GM18498 (cell line): ENCODE data around the gene HACD2.
A peak's percentile ranks its signal among the peaks of the same experiment; 100 is the strongest.

Experiments used
- ATAC-seq: cut with Tn5 transposase; IDR thresholded peaks from one replicate; pipeline ENCODE4 v1.9.1; 2021; ENCODE audit warnings: mild to moderate bottlenecking, moderate library complexity; ENCODE audit not compliant: unreplicated experiment

Gene HACD2

GRCh38 chr3:123584988-123585937 lies at the start of gene HACD2:
Gene HACD2 (minus strand): TSS chr3:123585053. CDS start chr3:123585027, 26 bp downstream.
- peak; percentile 93 for ATAC-seq

GRCh38 chr3:123634149-123635051 lies 49.5 kb upstream of the HACD2 start:
- no peak for ATAC-seq

GRCh38 chr3:123633530-123633929 lies 48.7 kb upstream of the HACD2 start:
- no peak for ATAC-seq

DNA sequence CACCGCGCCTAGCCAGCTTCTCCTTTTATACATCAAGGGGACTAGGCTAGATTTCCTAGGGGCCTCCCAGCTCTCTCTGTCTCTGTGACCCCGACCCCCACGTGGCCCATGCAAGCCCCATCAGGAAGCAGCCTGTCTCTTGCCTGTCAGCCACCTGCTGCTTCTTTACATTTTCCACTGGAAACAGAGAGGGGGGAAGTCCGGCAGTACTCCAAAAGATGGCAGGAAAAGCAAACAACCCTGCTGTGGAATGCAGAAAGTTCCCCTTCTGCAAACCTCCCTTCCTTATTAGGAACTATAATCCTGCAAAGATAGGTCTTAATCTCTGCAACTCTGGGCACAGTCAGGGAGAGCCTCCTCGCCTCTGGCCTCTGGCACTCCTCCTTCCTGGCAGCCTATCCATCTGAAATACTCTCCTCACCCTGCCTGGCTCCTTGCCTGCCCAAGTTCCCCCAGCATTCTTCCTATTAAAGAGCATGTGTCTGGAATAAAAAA lies 47.4 kb upstream of the HACD2 start:
- no peak for ATAC-seq

- no peak for ATAC-seq
Observed at GRCh38 chr3:123629747-123630047, 44.8 kb upstream of the HACD2 start.

GRCh38 chr3:123628996-123629746 lies 44.3 kb upstream of the HACD2 start:
- no peak for ATAC-seq

GRCh38 chr3:123627673-123628670 lies 43.1 kb upstream of the HACD2 start:
- ATAC-seq, result no peak

DNA sequence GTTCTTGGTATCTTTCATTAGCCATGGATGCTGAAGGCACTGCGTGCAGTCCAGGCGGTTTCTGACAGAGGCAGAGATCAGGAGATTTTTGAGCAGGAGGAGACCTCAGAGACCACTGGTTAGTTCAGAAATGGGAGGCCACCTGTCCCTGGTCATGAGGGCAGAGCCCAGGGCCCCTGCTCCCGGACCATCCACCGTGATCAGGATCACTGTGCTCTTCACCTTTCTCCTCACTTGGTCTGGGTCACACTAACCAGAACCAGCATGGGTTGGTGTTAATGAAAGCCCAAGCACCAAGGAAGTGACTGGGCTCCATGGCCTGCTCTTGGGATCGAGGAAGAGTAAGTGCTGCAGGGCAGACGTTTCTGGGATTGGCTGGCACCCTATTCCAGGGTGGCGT lies 42.0 kb upstream of the HACD2 start:
- ATAC-seq, result no peak

DNA sequence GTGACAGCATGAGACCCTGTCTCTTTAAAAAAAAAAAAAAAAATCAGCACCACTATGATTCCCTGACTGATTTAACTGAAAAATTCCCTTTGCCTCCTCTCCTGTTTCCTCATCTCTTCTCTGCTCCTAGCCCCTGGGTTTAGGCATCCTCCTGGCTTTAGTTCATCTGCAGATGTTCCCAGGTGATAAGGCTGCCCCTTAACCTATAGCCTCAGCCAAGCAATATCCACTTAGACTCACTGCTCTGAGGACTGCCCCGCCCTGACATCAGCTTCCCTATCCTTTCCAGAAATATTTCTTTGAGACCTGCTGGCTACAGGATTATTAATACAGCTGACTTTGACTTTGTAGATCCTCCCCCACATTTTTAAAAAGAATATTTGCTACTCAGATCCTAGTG lies 39.4 kb upstream of the HACD2 start:
- ATAC-seq, result no peak

- no peak for ATAC-seq
Observed at GRCh38 chr3:123623346-123623880, 38.6 kb upstream of the HACD2 start.

DNA sequence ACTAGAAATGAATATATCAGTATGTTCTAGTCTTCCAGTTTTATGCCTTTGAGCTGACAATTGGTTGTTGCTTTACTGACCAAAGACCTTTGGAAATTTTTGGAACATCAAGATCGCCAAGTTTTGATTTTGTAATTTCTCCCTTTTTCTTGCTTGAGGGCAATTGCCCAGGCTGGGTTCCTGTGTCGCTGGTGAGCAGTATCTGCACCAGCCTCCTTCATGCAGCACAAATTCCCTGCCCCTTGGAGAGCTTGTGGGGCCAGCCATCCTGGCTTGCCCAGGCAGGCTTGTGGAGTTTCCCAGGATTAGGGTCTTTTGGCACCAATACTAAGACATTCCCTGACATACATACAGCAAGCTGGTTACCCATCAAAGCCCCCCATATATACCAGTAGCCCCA lies 37.9 kb upstream of the HACD2 start:
- no peak for ATAC-seq

DNA sequence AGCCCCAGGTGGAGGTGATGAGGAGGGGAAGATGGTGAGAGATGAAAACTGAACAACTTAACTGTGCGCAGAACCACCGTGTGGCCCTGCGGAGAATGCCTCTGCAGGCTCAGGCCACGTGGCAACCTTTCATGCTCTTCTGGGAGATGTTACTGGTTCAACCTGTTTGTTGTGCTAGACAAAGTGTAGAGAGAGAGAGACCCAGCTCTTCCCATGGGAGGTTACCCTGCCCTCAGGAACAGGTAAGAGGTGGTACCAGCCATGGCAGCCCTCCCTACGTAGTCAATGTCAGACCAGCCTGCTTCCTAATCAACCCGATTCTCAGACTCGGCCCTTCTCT lies 37.0 kb upstream of the HACD2 start:
- no peak for ATAC-seq

GRCh38 chr3:123621186-123621849 lies 36.5 kb upstream of the HACD2 start:
- ATAC-seq, result no peak

DNA sequence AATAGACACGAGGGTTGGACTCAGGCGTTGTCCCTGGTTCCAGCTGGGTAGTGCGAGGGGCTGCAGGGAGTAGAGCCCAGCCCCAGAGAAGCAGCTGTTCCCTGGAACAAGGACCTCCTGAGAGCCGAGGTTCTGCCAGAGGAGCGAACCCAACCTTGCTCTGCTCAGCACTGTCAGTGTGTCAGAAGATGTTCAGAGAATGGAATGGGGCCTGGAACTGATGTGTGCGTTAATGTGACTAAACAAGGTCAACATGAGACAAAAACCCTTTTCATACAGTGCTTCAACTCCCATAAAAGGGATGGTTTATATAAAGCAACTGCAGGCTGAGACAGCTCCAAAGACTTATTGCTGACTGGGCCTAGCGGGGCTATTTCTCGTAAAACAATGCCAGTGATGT lies 35.5 kb upstream of the HACD2 start:
- ATAC-seq, result no peak

DNA sequence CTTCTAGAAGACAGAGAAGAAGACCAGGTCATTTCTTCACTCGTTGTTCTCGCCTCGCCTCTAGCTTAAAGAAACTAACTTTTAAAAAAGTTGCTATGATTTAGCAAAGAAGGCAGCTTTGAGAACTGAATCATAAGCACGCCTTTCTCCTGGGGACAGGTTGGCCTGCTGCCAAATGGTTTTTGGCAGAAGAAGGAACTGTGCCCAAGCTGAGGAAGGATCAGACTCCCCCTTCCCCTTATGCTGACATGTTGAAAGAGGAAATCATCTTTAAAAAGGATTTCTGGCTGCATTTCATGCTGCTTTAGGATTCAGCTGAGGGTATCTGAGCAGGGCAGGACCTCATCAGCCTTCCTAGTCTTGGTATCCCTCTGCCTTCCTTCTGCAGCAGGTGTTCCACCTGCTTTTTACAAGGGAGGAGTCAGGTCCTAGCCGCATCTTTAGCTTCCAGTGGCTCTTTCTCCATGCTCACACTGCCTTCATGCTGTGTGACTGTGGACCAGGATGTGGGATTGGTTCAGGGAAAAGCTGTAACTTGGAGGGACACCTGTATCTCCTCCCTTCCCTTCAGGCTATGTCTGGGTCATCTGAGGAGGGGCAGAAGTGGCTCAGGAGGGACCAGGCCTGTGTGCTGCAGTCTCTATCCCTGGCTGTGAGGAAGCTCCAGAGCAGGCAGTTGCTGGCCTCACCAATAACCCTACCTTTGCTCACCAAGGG lies 34.1 kb upstream of the HACD2 start:
- ATAC-seq, result no peak

DNA sequence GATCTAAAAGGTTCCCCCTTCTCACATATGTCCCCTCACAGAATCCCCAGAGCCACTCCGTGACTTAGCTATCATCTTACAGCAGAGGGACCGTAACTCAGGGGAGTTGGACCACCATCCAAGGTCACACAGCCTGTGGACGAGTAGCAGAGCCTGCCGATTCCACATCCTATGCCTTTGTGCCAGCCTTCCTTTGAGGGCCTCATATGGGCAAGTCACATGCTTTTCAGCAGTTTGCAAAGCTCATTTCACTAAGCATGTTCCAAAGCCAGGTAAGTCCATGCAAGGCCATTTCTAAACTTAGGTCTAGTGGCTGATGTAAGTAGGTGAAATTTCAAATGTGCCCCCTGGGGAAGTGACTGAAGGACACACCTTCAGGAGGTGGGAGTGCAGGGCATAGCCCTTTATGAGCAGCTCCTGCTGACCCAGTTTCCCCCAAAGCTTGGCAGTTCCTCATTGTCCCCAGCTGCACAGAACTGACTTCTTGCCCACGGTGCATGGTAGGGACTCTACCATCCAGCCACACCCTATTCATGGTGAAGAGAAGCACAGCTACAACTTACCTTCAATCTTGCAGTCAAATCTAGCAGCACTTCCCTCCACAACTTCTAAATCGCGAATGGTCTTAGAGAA lies 33.3 kb upstream of the HACD2 start:
- ATAC-seq, result no peak

DNA sequence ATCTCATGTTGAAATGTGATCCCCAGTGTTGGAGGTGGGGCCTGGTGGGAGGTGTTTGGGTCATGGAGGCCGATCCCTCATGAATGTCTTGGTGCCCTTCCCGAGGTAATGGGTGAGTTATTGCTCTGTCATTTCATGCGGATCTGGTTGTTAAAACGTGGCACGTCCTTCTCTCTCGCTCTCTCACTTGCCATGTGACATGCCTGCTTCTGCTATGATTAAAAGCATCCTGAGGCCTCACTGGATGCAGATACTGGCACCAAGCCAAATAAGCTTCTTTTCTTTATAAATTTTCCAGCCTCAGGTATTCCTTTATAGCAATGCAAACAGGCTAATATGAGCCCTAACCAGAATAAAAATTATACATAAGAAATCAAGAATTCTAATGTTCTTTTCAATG lies 31.7 kb upstream of the HACD2 start:
- ATAC-seq, result no peak

- no peak for ATAC-seq
Observed at GRCh38 chr3:123613543-123613942, 28.7 kb upstream of the HACD2 start.
